PC-3 (cell line): ENCODE data around the gene KAT7. TPM values are rescaled to one million over a fixed set of nuclear protein-coding genes. Genes with fewer than 3 reads are reported as not detected.
A peak's percentile ranks its signal among the peaks of the same experiment; 100 is the strongest.

ENCODE experiments used
- ATAC-seq: fragments of 200-7000 bp; cut with Tn5 transposase; 2 replicates; pipeline ENCODE4 v1.9.1; 2020; ENCODE audit warnings: mild to moderate bottlenecking, moderate library complexity
- BruUV-seq: library from RNA; stranded (reverse); fragments of 400-500 nt; replicated peaks from 2 replicates; lab custom pipeline; 2021; lab: Mats Ljungman, UMichigan
- CTCF ChIA-PET: fragments of 300-600 bp; sonication (Branson Sonifier 250); formaldehyde crosslinking; loops from one replicate; lab custom pipeline; 2022; ENCODE audit warnings: antibody characterized with exemption; lab: Charles Lee
- POLR2A ChIA-PET: fragments of 300-600 bp; sonication (Branson Sonifier 250); formaldehyde crosslinking; loops from one replicate; lab custom pipeline; 2022; ENCODE audit warnings: antibody characterized with exemption; ENCODE audit not compliant: unreplicated experiment; lab: Charles Lee
- DNase-seq: peaks from one replicate; pipeline ENCODE4 v3.0.0-alpha.2; 2015
- H2AFZ ChIP-seq: fragments of 300-600 bp; sonication (generic); 2 replicates; pipeline ENCODE4 v1.6.0; 2016; ENCODE audit warnings: antibody characterized with exemption, low read length
- H3F3A ChIP-seq: fragments of 300-600 bp; sonication (generic); one replicate; pipeline ENCODE4 v1.6.0; 2017; ENCODE audit warnings: antibody characterized with exemption, low read length, control low read depth, mild to moderate bottlenecking; ENCODE audit not compliant: unreplicated experiment
- H3K27ac ChIP-seq: fragments of 300-600 bp; sonication (generic); 2 replicates; pipeline ENCODE4 v1.5.1; 2016; ENCODE audit warnings: mild to moderate bottlenecking, low read length
- H3K27me3 ChIP-seq: fragments of 300-600 bp; sonication (generic); 2 replicates; pipeline ENCODE4 v1.6.1; 2016; ENCODE audit warnings: low read length, mixed read lengths
- H3K36me3 ChIP-seq: fragments of 300-600 bp; sonication (generic); 2 replicates; pipeline ENCODE4 v1.6.1; 2016; ENCODE audit warnings: low read depth, mixed run types, low read length, mixed read lengths
- H3K4me1 ChIP-seq: fragments of 300-600 bp; sonication (generic); 2 replicates; pipeline ENCODE4 v1.5.1; 2016; ENCODE audit warnings: low read length; ENCODE audit not compliant: insufficient read depth
- H3K4me2 ChIP-seq: fragments of 300-600 bp; sonication (generic); 2 replicates; pipeline ENCODE4 v1.6.0; 2016; ENCODE audit warnings: low read length
- H3K4me3 ChIP-seq: fragments of 300-600 bp; sonication (generic); 2 replicates; pipeline ENCODE4 v1.5.1; 2016; ENCODE audit warnings: mild to moderate bottlenecking, low read length, mixed read lengths
- H3K79me2 ChIP-seq: fragments of 300-600 bp; sonication (generic); 2 replicates; pipeline ENCODE4 v1.6.1; 2017; ENCODE audit warnings: low read length, mixed read lengths
- H3K9ac ChIP-seq: fragments of 300-600 bp; sonication (generic); 2 replicates; pipeline ENCODE4 v1.6.0; 2016; ENCODE audit warnings: mild to moderate bottlenecking, low read length
- H3K9me2 ChIP-seq: fragments of 300-600 bp; sonication (generic); replicated peaks from 2 replicates; pipeline ENCODE4 v1.6.1; 2016; ENCODE audit warnings: mixed run types, low read length, mixed read lengths
- H3K9me3 ChIP-seq: fragments of 300-600 bp; sonication (generic); 2 replicates; pipeline ENCODE4 v1.6.1; 2016; ENCODE audit warnings: low read length, mixed read lengths
- H4K20me1 ChIP-seq: fragments of 300-600 bp; sonication (generic); 2 replicates; pipeline ENCODE4 v1.6.1; 2016; ENCODE audit warnings: low read length, mixed read lengths
- EZH2 ChIP-seq: fragments of 300-600 bp; sonication (generic); IDR thresholded peaks from one replicate; pipeline ENCODE4 v1.6.1; 2017; ENCODE audit warnings: antibody characterized with exemption, mild to moderate bottlenecking, low read length; ENCODE audit not compliant: unreplicated experiment
- EZH2phosphoT487 ChIP-seq: fragments of 300-600 bp; sonication (generic); IDR thresholded peaks from 2 replicates; pipeline ENCODE4 v1.6.1; 2018; ENCODE audit warnings: mild to moderate bottlenecking, antibody characterized with exemption, low read length, borderline replicate concordance
- intact Hi-C: fragments of 100-400 bp; cut with micrococcal nuclease; formaldehyde crosslinking; loops from 2 replicates; pipeline ENCODE4 v1.9.0; 2023
- total RNA-seq: library from RNA; depleted of rRNA; stranded (reverse); fragments of >200 nt; gene quantifications from 2 replicates; pipeline ENCODE4 v1.2.3, GENCODE V29; 2014
- TF ChIP-seq, protein P1 (sequence below): fragments of 300-600 bp; sonication (generic); conservative IDR thresholded peaks from 2 replicates; pipeline ENCODE4 v1.5.1; 2017; ENCODE audit warnings: antibody characterized with exemption, low read depth, mild to moderate bottlenecking, low read length

KAT7 gene
- total RNA-seq, 1 experiment from 2014 or later, result 39.1 TPM

GRCh38 chr17:49836111-49837030 lies 47.9 kb downstream of the KAT7 start:
- Histone ChIP-seq H3K27ac (no peak overlapping the region), H3K9ac (no peak overlapping the region), H3K9me2 (no peaks in the 10 kb centered on the region), H3K4me2 (no peak overlapping the region), H3K4me3 (no peak overlapping the region), H3F3A (no peaks in the 10 kb centered on the region), H3K9me3 (no peaks in the 10 kb centered on the region), H3K36me3 (peaks cover 9% of the 10 kb centered on the region), H2AFZ (no peak overlapping the region), H4K20me1 (no peaks in the 10 kb centered on the region), H3K27me3 (no peaks in the 10 kb centered on the region), H3K4me1 (no peaks in the 10 kb centered on the region), H3K79me2 (no peaks in the 10 kb centered on the region)
- ATAC-seq (no peak; the same call in 1 of the 2 replicates), DNase-seq (no peak)
- intact Hi-C loops, result no loop called here
- TF ChIP-seq EZH2 (no peak), EZH2phosphoT487 (no peak)
- TF ChIP-seq, protein P1, sequence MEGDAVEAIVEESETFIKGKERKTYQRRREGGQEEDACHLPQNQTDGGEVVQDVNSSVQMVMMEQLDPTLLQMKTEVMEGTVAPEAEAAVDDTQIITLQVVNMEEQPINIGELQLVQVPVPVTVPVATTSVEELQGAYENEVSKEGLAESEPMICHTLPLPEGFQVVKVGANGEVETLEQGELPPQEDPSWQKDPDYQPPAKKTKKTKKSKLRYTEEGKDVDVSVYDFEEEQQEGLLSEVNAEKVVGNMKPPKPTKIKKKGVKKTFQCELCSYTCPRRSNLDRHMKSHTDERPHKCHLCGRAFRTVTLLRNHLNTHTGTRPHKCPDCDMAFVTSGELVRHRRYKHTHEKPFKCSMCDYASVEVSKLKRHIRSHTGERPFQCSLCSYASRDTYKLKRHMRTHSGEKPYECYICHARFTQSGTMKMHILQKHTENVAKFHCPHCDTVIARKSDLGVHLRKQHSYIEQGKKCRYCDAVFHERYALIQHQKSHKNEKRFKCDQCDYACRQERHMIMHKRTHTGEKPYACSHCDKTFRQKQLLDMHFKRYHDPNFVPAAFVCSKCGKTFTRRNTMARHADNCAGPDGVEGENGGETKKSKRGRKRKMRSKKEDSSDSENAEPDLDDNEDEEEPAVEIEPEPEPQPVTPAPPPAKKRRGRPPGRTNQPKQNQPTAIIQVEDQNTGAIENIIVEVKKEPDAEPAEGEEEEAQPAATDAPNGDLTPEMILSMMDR, result no peak
- POLR2A ChIA-PET, result no interaction called here
- CTCF ChIA-PET, result no interaction called here
- BruUV-seq, result no TSS peak

GRCh38 chr17:49839455-49839854 lies 51.0 kb downstream of the KAT7 start:
- H2AFZ ChIP-seq, result no peak overlapping the region
- no peaks in the 10 kb centered on the region for H3K36me3 ChIP-seq
- H3K9me2 ChIP-seq, result no peaks in the 10 kb centered on the region
- no peak overlapping the region for H3K4me3 ChIP-seq
- H3K4me2 ChIP-seq, result no peak overlapping the region
- H4K20me1 ChIP-seq, result no peaks in the 10 kb centered on the region
- intact Hi-C loops, result no loop called here
- no peaks in the 10 kb centered on the region for H3F3A ChIP-seq
- TF ChIP-seq EZH2phosphoT487 (no peak), EZH2 (no peak)
- TF ChIP-seq, protein P1, result no peak
- H3K27me3 ChIP-seq, result no peaks in the 10 kb centered on the region
- no peaks in the 10 kb centered on the region for H3K4me1 ChIP-seq
- ChIA-PET CTCF (no interaction called here), POLR2A (no interaction called here)
- no TSS peak for BruUV-seq
- ATAC-seq (no peak), DNase-seq (no peak)
- H3K79me2 ChIP-seq, result no peaks in the 10 kb centered on the region
- H3K9me3 ChIP-seq, result no peaks in the 10 kb centered on the region
- no peak overlapping the region for H3K27ac ChIP-seq
- no peak overlapping the region for H3K9ac ChIP-seq

GRCh38 chr17:49841548-49841947 lies 53.1 kb downstream of the KAT7 start:
- Histone ChIP-seq H3K4me2 (no peak overlapping the region), H3K36me3 (no peaks in the 10 kb centered on the region), H3K27me3 (no peaks in the 10 kb centered on the region), H3K27ac (no peak overlapping the region), H3F3A (no peaks in the 10 kb centered on the region), H3K79me2 (no peaks in the 10 kb centered on the region), H3K9ac (no peak overlapping the region), H3K4me1 (no peaks in the 10 kb centered on the region), H3K9me2 (no peaks in the 10 kb centered on the region), H2AFZ (no peak overlapping the region), H3K9me3 (no peaks in the 10 kb centered on the region), H3K4me3 (no peak overlapping the region), H4K20me1 (no peaks in the 10 kb centered on the region)
- intact Hi-C loops, result no loop called here
- DNase-seq, result no peak
- BruUV-seq, result no TSS peak
- ChIA-PET CTCF (no interaction called here), POLR2A (no interaction called here)
- no peak for TF ChIP-seq EZH2phosphoT487
- TF ChIP-seq, protein P1, result peak; percentile 42
- TF ChIP-seq EZH2, result no peak
- no peak for ATAC-seq
